Activated CD4-positive, alpha-beta T cell treated with anti-CD3 and anti-CD28 coated beads for 36 hours (primary cell): ENCODE measurements around the gene TLR10. TPM values are rescaled to one million over a fixed set of nuclear protein-coding genes. Genes with fewer than 3 reads are reported as not detected.

ENCODE experiments used
- ATAC-seq: fragments of 200-7000 bp; cut with Tn5 transposase; one replicate; pipeline ENCODE4 v1.10.0; 2021; ENCODE audit warnings: mild to moderate bottlenecking, moderate library complexity
- CTCF ChIA-PET: fragments of 350-600 bp; sonication (Branson Sonifier 250); formaldehyde crosslinking; loops from one replicate; lab custom pipeline; 2021; ENCODE audit warnings: antibody characterized with exemption; lab: Charles Lee
- POLR2A ChIA-PET: fragments of 350-600 bp; sonication (Branson Sonifier 250); formaldehyde crosslinking; loops from one replicate; lab custom pipeline; 2021; ENCODE audit warnings: antibody characterized with exemption, inconsistent platforms; lab: Charles Lee
- DNase-seq: peaks from one replicate; pipeline ENCODE4 v3.0.0-alpha.2; 2020
- H3K27ac Mint-ChIP-seq: one replicate; pipeline ENCODE4 v1.8.0; 2021; ENCODE audit warnings: mixed read lengths
- H3K27me3 Mint-ChIP-seq: one replicate; pipeline ENCODE4 v1.8.0; 2021; ENCODE audit warnings: mixed read lengths
- H3K36me3 Mint-ChIP-seq: one replicate; pipeline ENCODE4 v1.8.0; 2021; ENCODE audit warnings: low read depth, mixed read lengths
- H3K4me1 Mint-ChIP-seq: one replicate; pipeline ENCODE4 v1.8.0; 2021; ENCODE audit warnings: mixed read lengths
- H3K4me3 Mint-ChIP-seq: one replicate; pipeline ENCODE4 v1.8.0; 2021; ENCODE audit warnings: mild to moderate bottlenecking, moderate library complexity, mixed read lengths
- H3K9me3 Mint-ChIP-seq: one replicate; pipeline ENCODE4 v1.8.0; 2021; ENCODE audit warnings: low read depth, mixed read lengths
- intact Hi-C, 2 experiments: fragments of 100-400 bp; cut with DNase I in 1 of 2; cut with micrococcal nuclease in 1 of 2; formaldehyde crosslinking; loops; one replicate each; pipeline versions ENCODE4 v1.14.2 to v1.15.1; 2022 to 2024; cut with DNase I, micrococcal nuclease
- total RNA-seq, 2 experiments: library from RNA; stranded (reverse); gene quantifications; one replicate each; pipeline ENCODE4 v1.2.3, GENCODE V29; 2021

TLR10 gene
- total RNA-seq = not detected

- Mint-ChIP-seq H3K27me3 (no peaks in the 10 kb centered on the region), H3K4me3 (no peak within 1 kb of the TSS), H3K9me3 (no peaks in the 10 kb centered on the region), H3K4me1 (peaks cover 5% of the 10 kb centered on the region), H3K27ac (no peak within 1 kb of the TSS), H3K36me3 (no peaks in the 10 kb centered on the region)
- ATAC-seq (peak; percentile 63), DNase-seq (peak; percentile 37)
- intact Hi-C loops = loop anchor here in 1 of 2 experiments (1.0 kb wide), 2 partner anchors 23 to 603 kb away; no protein-coding TSS in a partner anchor
- CTCF ChIA-PET = interaction anchor here (0.6 to 4.1 kb wide), 37 partner anchors 9 to 605 kb away, joined by 3 to 99 read pairs (median 5); partner anchors contain the start of genes TLR1 and TLR6
- POLR2A ChIA-PET = interaction anchor here (0.6 to 1.0 kb wide), 4 partner anchors 23 to 938 kb away, joined by 3 to 5 read pairs (median 4); no protein-coding TSS in a partner anchor
Measured at GRCh38 chr4:38782452-38783108, at the start of gene TLR10. TSS of gene TLR10 (minus strand) at chr4:38782990. CDS start at chr4:38775590, 7,400 bp downstream.

GRCh38 chr4:38832206-38832605 is 49.4 kb upstream of the TLR10 start:
- no peak overlapping the region for H3K4me3 Mint-ChIP-seq
- CTCF ChIA-PET = interaction anchor here (0.9 to 1.3 kb wide), 4 partner anchors 8 to 73 kb away, joined by 3 to 6 read pairs (median 3); no protein-coding TSS in a partner anchor
- peaks cover 2% of the 10 kb centered on the region for H3K4me1 Mint-ChIP-seq
- no peaks in the 10 kb centered on the region for H3K27me3 Mint-ChIP-seq
- no peak for ATAC-seq
- intact Hi-C loops = no loop called here
- POLR2A ChIA-PET = no interaction called here
- peaks cover 7% of the 10 kb centered on the region for H3K36me3 Mint-ChIP-seq
- H3K9me3 Mint-ChIP-seq = peaks cover 11% of the 10 kb centered on the region
- no peak overlapping the region for H3K27ac Mint-ChIP-seq
- no peak for DNase-seq

- no peaks in the 10 kb centered on the region for H3K4me1 Mint-ChIP-seq
- POLR2A ChIA-PET = no interaction called here
- H3K36me3 Mint-ChIP-seq = peaks cover 7% of the 10 kb centered on the region
- ATAC-seq = no peak
- H3K9me3 Mint-ChIP-seq = peaks cover 11% of the 10 kb centered on the region
- no peak overlapping the region for H3K27ac Mint-ChIP-seq
- no peak overlapping the region for H3K4me3 Mint-ChIP-seq
- CTCF ChIA-PET = interaction anchor here (0.7 to 2.7 kb wide), 8 partner anchors 9 to 72 kb away, joined by 3 to 10 read pairs (median 3); partner anchors contain the start of gene TLR1
- no peaks in the 10 kb centered on the region for H3K27me3 Mint-ChIP-seq
- no peak for DNase-seq
- intact Hi-C loops = no loop called here
Measured at GRCh38 chr4:38831653-38832052, 48.9 kb upstream of the TLR10 start.

GRCh38 chr4:38829237-38829636 is 46.4 kb upstream of the TLR10 start:
- CTCF ChIA-PET = interaction anchor here (1.4 to 2.7 kb wide), 3 partner anchors 25 to 47 kb away, joined by 4 to 10 read pairs (median 5); partner anchors contain the start of genes TLR1 and TLR10
- no peak for DNase-seq
- ATAC-seq = no peak

GRCh38 chr4:38823766-38824165 is 41.0 kb upstream of the TLR10 start:
- ChIA-PET CTCF (interaction anchor here (1.4 kb wide), 1 partner anchor 19 kb away, joined by 4 read pairs; the partner anchor contains the start of gene TLR1), POLR2A (no interaction called here)
- DNase-seq = no peak
- Mint-ChIP-seq H3K27me3 (no peaks in the 10 kb centered on the region), H3K9me3 (peaks cover 6% of the 10 kb centered on the region), H3K27ac (no peak overlapping the region), H3K36me3 (no peaks in the 10 kb centered on the region), H3K4me1 (peaks cover 14% of the 10 kb centered on the region), H3K4me3 (no peak overlapping the region)
- intact Hi-C loops = no loop called here
- ATAC-seq = no peak

More at GRCh38 chr4:38829237-38829636, 46.4 kb upstream of the TLR10 start:
- H3K4me3 Mint-ChIP-seq = no peak overlapping the region
- intact Hi-C loops = no loop called here
- H3K27ac Mint-ChIP-seq = no peak overlapping the region
- no peaks in the 10 kb centered on the region for H3K27me3 Mint-ChIP-seq
- no peaks in the 10 kb centered on the region for H3K4me1 Mint-ChIP-seq
- peaks cover 2% of the 10 kb centered on the region for H3K36me3 Mint-ChIP-seq
- peaks cover 3% of the 10 kb centered on the region for H3K9me3 Mint-ChIP-seq
- POLR2A ChIA-PET = interaction anchor here (0.6 kb wide), 1 partner anchor 1352 kb away, joined by 3 read pairs; no protein-coding TSS in a partner anchor

- Mint-ChIP-seq H3K9me3 (peaks cover 6% of the 10 kb centered on the region), H3K4me3 (no peak overlapping the region), H3K4me1 (peaks cover 17% of the 10 kb centered on the region), H3K36me3 (no peaks in the 10 kb centered on the region), H3K27me3 (no peaks in the 10 kb centered on the region), H3K27ac (no peak overlapping the region)
- DNase-seq (no peak), ATAC-seq (no peak)
- CTCF ChIA-PET = interaction anchor here (0.8 to 1.4 kb wide), 3 partner anchors 8 to 41 kb away, joined by 3 to 4 read pairs (median 3); partner anchors contain the start of gene TLR10
- POLR2A ChIA-PET = no interaction called here
- intact Hi-C loops = no loop called here
Measured at GRCh38 chr4:38822748-38823303, 40.0 kb upstream of the TLR10 start.

- H3K9me3 Mint-ChIP-seq = peaks cover 6% of the 10 kb centered on the region
- ATAC-seq (no peak), DNase-seq (no peak)
- CTCF ChIA-PET = interaction anchor here (0.8 to 1.4 kb wide), 4 partner anchors 10 to 81 kb away, joined by 3 to 4 read pairs (median 3); partner anchors contain the start of gene TLR10
- peaks cover 17% of the 10 kb centered on the region for H3K4me1 Mint-ChIP-seq
- no peaks in the 10 kb centered on the region for H3K36me3 Mint-ChIP-seq
- H3K27ac Mint-ChIP-seq = no peak overlapping the region
- intact Hi-C loops = no loop called here
- H3K4me3 Mint-ChIP-seq = no peak overlapping the region
- POLR2A ChIA-PET = interaction anchor here (0.7 kb wide), 1 partner anchor 691 kb away, joined by 3 read pairs; no protein-coding TSS in a partner anchor
- no peaks in the 10 kb centered on the region for H3K27me3 Mint-ChIP-seq
Measured at GRCh38 chr4:38821739-38822138, 38.9 kb upstream of the TLR10 start.

- H3K27ac Mint-ChIP-seq = no peak overlapping the region
- no peak overlapping the region for H3K4me3 Mint-ChIP-seq
- no peaks in the 10 kb centered on the region for H3K36me3 Mint-ChIP-seq
- ATAC-seq (no peak), DNase-seq (no peak)
- ChIA-PET CTCF (interaction anchor here (1.0 to 2.1 kb wide), 3 partner anchors 11 to 40 kb away, joined by 3 to 14 read pairs (median 6); partner anchors contain the start of gene TLR1), POLR2A (no interaction called here)
- peaks cover 6% of the 10 kb centered on the region for H3K9me3 Mint-ChIP-seq
- intact Hi-C loops = no loop called here
- H3K4me1 Mint-ChIP-seq = peaks cover 17% of the 10 kb centered on the region
- H3K27me3 Mint-ChIP-seq = no peaks in the 10 kb centered on the region
Measured at GRCh38 chr4:38820329-38821061, 37.7 kb upstream of the TLR10 start.

GRCh38 chr4:38819569-38819968 is 36.8 kb upstream of the TLR10 start:
- Mint-ChIP-seq H3K27me3 (no peaks in the 10 kb centered on the region), H3K36me3 (no peaks in the 10 kb centered on the region), H3K4me1 (peaks cover 17% of the 10 kb centered on the region), H3K27ac (peak overlapping the region; percentile 4), H3K9me3 (peaks cover 6% of the 10 kb centered on the region), H3K4me3 (no peak overlapping the region)
- CTCF ChIA-PET = interaction anchor here (0.6 to 2.1 kb wide), 8 partner anchors 9 to 805 kb away, joined by 3 to 14 read pairs (median 4); partner anchors contain the start of genes TLR1 and TLR10
- intact Hi-C loops = no loop called here
- DNase-seq (no peak), ATAC-seq (peak; percentile 58)
- POLR2A ChIA-PET = no interaction called here

GRCh38 chr4:38818441-38818976 is 35.7 kb upstream of the TLR10 start:
- ChIA-PET POLR2A (no interaction called here), CTCF (interaction anchor here (0.9 to 2.1 kb wide), 6 partner anchors 8 to 42 kb away, joined by 3 to 14 read pairs (median 6); partner anchors contain the start of genes TLR1 and TLR10)

More at GRCh38 chr4:38818441-38818976, 35.7 kb upstream of the TLR10 start:
- intact Hi-C loops = no loop called here
- H3K36me3 Mint-ChIP-seq = no peaks in the 10 kb centered on the region
- ATAC-seq (no peak), DNase-seq (no peak)
- H3K4me1 Mint-ChIP-seq = peaks cover 17% of the 10 kb centered on the region
- no peak overlapping the region for H3K27ac Mint-ChIP-seq
- no peaks in the 10 kb centered on the region for H3K27me3 Mint-ChIP-seq
- H3K9me3 Mint-ChIP-seq = peaks cover 6% of the 10 kb centered on the region
- H3K4me3 Mint-ChIP-seq = no peak overlapping the region
